Neural progenitor cell (in vitro differentiated cells): ENCODE data around the gene SGSM2. TPM values are rescaled to one million over a fixed set of nuclear protein-coding genes. Genes with fewer than 3 reads are reported as not detected.

Source experiments
- DNase-seq: peaks from one replicate; pipeline ENCODE4 v3.0.0-alpha.2; 2016; ENCODE audit warnings: low spot score
- H2AFZ ChIP-seq: fragments of 200-600 bp; sonication (generic); replicated peaks from 2 replicates; pipeline ENCODE4 v1.6.1; 2016; ENCODE audit warnings: antibody characterized with exemption
- H3F3A ChIP-seq: fragments of 200-600 bp; sonication (generic); 2 replicates; pipeline ENCODE4 v1.6.1; 2016; ENCODE audit warnings: antibody characterized with exemption, low read depth
- H3K27ac ChIP-seq: fragments of 200-600 bp; sonication (generic); 2 replicates; pipeline ENCODE4 v1.5.1; 2016; ENCODE audit warnings: mild to moderate bottlenecking
- H3K27me3 ChIP-seq: fragments of 200-600 bp; sonication (generic); 2 replicates; pipeline ENCODE4 v1.6.1; 2016; ENCODE audit warnings: mild to moderate bottlenecking, moderate library complexity
- H3K36me3 ChIP-seq: fragments of 200-600 bp; sonication (generic); 2 replicates; pipeline ENCODE4 v1.5.1; 2016
- H3K4me1 ChIP-seq: fragments of 200-600 bp; sonication (generic); 2 replicates; pipeline ENCODE4 v1.6.1; 2016; ENCODE audit warnings: mixed run types
- H3K4me2 ChIP-seq: fragments of 200-600 bp; sonication (generic); 2 replicates; pipeline ENCODE4 v1.6.1; 2016
- H3K4me3 ChIP-seq: fragments of 200-600 bp; sonication (generic); 2 replicates; pipeline ENCODE4 v1.5.1; 2016
- H3K79me2 ChIP-seq: fragments of 200-600 bp; sonication (generic); 2 replicates; pipeline ENCODE4 v1.6.1; 2016; ENCODE audit warnings: low read depth
- H3K9ac ChIP-seq: fragments of 200-600 bp; sonication (generic); 2 replicates; pipeline ENCODE4 v1.6.1; 2016
- H3K9me3 ChIP-seq: fragments of 200-600 bp; sonication (generic); 2 replicates; pipeline ENCODE4 v1.5.1; 2016; ENCODE audit warnings: low read depth
- H4K20me1 ChIP-seq: fragments of 200-600 bp; sonication (generic); 2 replicates; pipeline ENCODE4 v1.6.1; 2016; ENCODE audit warnings: low read depth
- H3K27ac Mint-ChIP-seq: 3 replicates; pipeline ENCODE4 v1.8.0; 2021; ENCODE audit warnings: mixed read lengths
- H3K27me3 Mint-ChIP-seq: 2 replicates; pipeline ENCODE4 v1.8.0; 2022; ENCODE audit warnings: low read depth, mild to moderate bottlenecking, inconsistent platforms, moderate library complexity, mixed read lengths; ENCODE audit not compliant: insufficient read depth
- H3K36me3 Mint-ChIP-seq: 3 replicates; pipeline ENCODE4 v1.8.0; 2021; ENCODE audit warnings: mixed read lengths
- H3K4me1 Mint-ChIP-seq: 3 replicates; pipeline ENCODE4 v1.8.0; 2021; ENCODE audit warnings: mixed read lengths
- H3K4me3 Mint-ChIP-seq: 3 replicates; pipeline ENCODE4 v1.8.0; 2021; ENCODE audit warnings: mild to moderate bottlenecking, moderate library complexity, mixed read lengths
- H3K9me3 Mint-ChIP-seq: 3 replicates; pipeline ENCODE4 v1.8.0; 2020; ENCODE audit warnings: mixed read lengths
- CTCF ChIP-seq: fragments of 200-600 bp; sonication (generic); IDR thresholded peaks from 2 replicates; pipeline ENCODE4 v1.5.1; 2017; ENCODE audit warnings: antibody characterized with exemption, mild to moderate bottlenecking
- EZH2 ChIP-seq: fragments of 200-600 bp; sonication (generic); IDR thresholded peaks from 2 replicates; pipeline ENCODE4 v1.6.1; 2017; ENCODE audit warnings: antibody characterized with exemption, mild to moderate bottlenecking, moderate library complexity
- EZH2phosphoT487 ChIP-seq: fragments of 200-600 bp; sonication (generic); IDR thresholded peaks from 2 replicates; pipeline ENCODE4 v1.6.1; 2017; ENCODE audit warnings: antibody characterized with exemption
- total RNA-seq: library from RNA; depleted of rRNA; stranded (reverse); fragments of >200 nt; gene quantifications from 2 replicates; pipeline ENCODE4 v1.2.3, GENCODE V29; 2015; ENCODE audit warnings: low replicate concordance

The SGSM2 gene
- total RNA-seq = 39.0 and 70.7 TPM in 2 replicates

- H3K36me3 Mint-ChIP-seq = peaks cover 20% of the 10 kb centered on the region
- H3K4me1 ChIP-seq = peaks cover 11% of the 10 kb centered on the region
- H3K9me3 ChIP-seq = no peaks in the 10 kb centered on the region
- peak; percentile 77 for DNase-seq
- H3K9me3 Mint-ChIP-seq = no peaks in the 10 kb centered on the region
- peak within 1 kb of the TSS; percentile 99 for H3K4me3 Mint-ChIP-seq
- peaks cover 24% of the 10 kb centered on the region for H3K4me1 Mint-ChIP-seq
- H3K27me3 ChIP-seq = no peaks in the 10 kb centered on the region
- TF ChIP-seq CTCF = no peak
- TF ChIP-seq EZH2phosphoT487 = no peak
- no peak for TF ChIP-seq EZH2
- peaks cover 4% of the 10 kb centered on the region for H4K20me1 ChIP-seq
- H3K9ac ChIP-seq = no peak within 1 kb of the TSS
- peak within 1 kb of the TSS; percentile 95 for H3K4me3 ChIP-seq
- H3K4me2 ChIP-seq = peak within 1 kb of the TSS; percentile 97
- H3F3A ChIP-seq = peaks cover 25% of the 10 kb centered on the region
- H3K27me3 Mint-ChIP-seq = peaks cover 7% of the 10 kb centered on the region
- peaks cover 26% of the 10 kb centered on the region for H3K36me3 ChIP-seq
- peaks cover 44% of the 10 kb centered on the region for H3K79me2 ChIP-seq
- peak within 1 kb of the TSS; percentile 94 for H2AFZ ChIP-seq
- peak within 1 kb of the TSS; percentile 66 for H3K27ac Mint-ChIP-seq
- H3K27ac ChIP-seq = no peak within 1 kb of the TSS
These were observed at the start of gene SGSM2 for GRCh38 chr17:2336852-2337543. Gene SGSM2 (plus strand): TSS chr17:2337501. CDS start chr17:2337689, 188 bp downstream.

- Histone ChIP-seq H3K36me3 (peaks cover 8% of the 10 kb centered on the region), H3K27ac (no peak overlapping the region), H3K4me2 (no peak overlapping the region), H3K4me3 (no peak overlapping the region), H3K4me1 (no peaks in the 10 kb centered on the region), H3K9ac (no peak overlapping the region), H3K9me3 (no peaks in the 10 kb centered on the region), H2AFZ (no peak overlapping the region), H3K27me3 (no peaks in the 10 kb centered on the region), H4K20me1 (peaks cover 19% of the 10 kb centered on the region), H3K79me2 (peaks cover 13% of the 10 kb centered on the region), H3F3A (peaks cover 9% of the 10 kb centered on the region)
- Mint-ChIP-seq H3K27me3 (no peaks in the 10 kb centered on the region), H3K9me3 (no peaks in the 10 kb centered on the region), H3K27ac (no peak overlapping the region), H3K36me3 (peaks cover 28% of the 10 kb centered on the region), H3K4me1 (no peaks in the 10 kb centered on the region), H3K4me3 (no peak overlapping the region)
- DNase-seq = no peak
- TF ChIP-seq EZH2phosphoT487 = no peak
- no peak for TF ChIP-seq EZH2
- no peak for TF ChIP-seq CTCF
These were observed 47.3 kb upstream of the SGSM2 start for GRCh38 chr17:2289878-2290478.

- H3K27ac Mint-ChIP-seq = no peak overlapping the region
- H3K36me3 Mint-ChIP-seq = peaks cover 42% of the 10 kb centered on the region
- no peak for DNase-seq
- Histone ChIP-seq H3K4me3 (no peak overlapping the region), H3K4me2 (no peak overlapping the region), H3K9me3 (no peaks in the 10 kb centered on the region), H2AFZ (no peak overlapping the region), H4K20me1 (peaks cover 29% of the 10 kb centered on the region), H3K4me1 (no peaks in the 10 kb centered on the region), H3K79me2 (peaks cover 21% of the 10 kb centered on the region), H3K36me3 (peaks cover 8% of the 10 kb centered on the region), H3K9ac (no peak overlapping the region), H3K27me3 (no peaks in the 10 kb centered on the region), H3K27ac (no peak overlapping the region), H3F3A (peaks cover 5% of the 10 kb centered on the region)
- H3K4me3 Mint-ChIP-seq = no peak overlapping the region
- peaks cover 2% of the 10 kb centered on the region for H3K27me3 Mint-ChIP-seq
- TF ChIP-seq CTCF = no peak
- no peak for TF ChIP-seq EZH2phosphoT487
- no peak for TF ChIP-seq EZH2
- peaks cover 2% of the 10 kb centered on the region for H3K4me1 Mint-ChIP-seq
- H3K9me3 Mint-ChIP-seq = no peaks in the 10 kb centered on the region
These were observed 45.2 kb upstream of the SGSM2 start for GRCh38 chr17:2292100-2292499.
